Tibial nerve (tissue), 3 donors: ENCODE measurements around the gene SH3BP4.

ENCODE experiments used
- CTCF ChIP-seq, 5 experiments: fragments of 200-600 bp in 3 of 5; fragments of 450-650 bp in 2 of 5; sonication (generic) in 3 of 5; IDR thresholded peaks; one replicate each; pipeline ENCODE4 v1.5.1; 2016 to 2019; ENCODE audit warnings: antibody characterized with exemption in 5 of 5, mild to moderate bottlenecking in 3 of 5, moderate library complexity in 2 of 5
- POLR2A ChIP-seq, 2 donors: fragments of 450-650 bp; IDR thresholded peaks; one replicate each; pipeline ENCODE4 v1.6.1; 2017; ENCODE audit warnings: antibody characterized with exemption in 2 of 2, mild to moderate bottlenecking in 2 of 2, moderate library complexity in 2 of 2

- TF ChIP-seq CTCF (IDR thresholded peaks at IDR 0.05) (no peak), POLR2A (IDR thresholded peaks at IDR 0.05) (no peak)
Measured at GRCh38 chr2:235085476-235085875, 133.7 kb downstream of the SH3BP4 start.
